Measurements from ENCODE around the gene SENP5. TPM values are rescaled to one million over a fixed set of nuclear protein-coding genes. Genes with fewer than 3 reads are reported as not detected.

SENP5 gene
- polyA plus RNA-seq, 5 donors: 24.2 to 35.1 (median 28.5) TPM

GRCh38 chr3:196966526-196967401 lies 99.0 kb downstream of the SENP5 start:
- DNase-seq: no peak

GRCh38 chr3:196967412-196968232 lies 99.9 kb downstream of the SENP5 start:
- DNase-seq: no peak

GRCh38 chr3:196968233-196969133 lies 100.8 kb downstream of the SENP5 start, which contains the start of gene PIGZ:
Gene PIGZ (minus strand): TSS chr3:196968833. CDS start chr3:196952031, 16,802 bp downstream.
- DNase-seq: no peak

- no peak for DNase-seq
Measured at GRCh38 chr3:196969134-196969659, 101.5 kb downstream of the SENP5 start.

- DNase-seq: peak in 1 of 2 donors; percentile 48
Measured at GRCh38 chr3:196969660-196970546, 102.2 kb downstream of the SENP5 start.

GRCh38 chr3:196970547-196971093 lies 102.9 kb downstream of the SENP5 start:
- DNase-seq: no peak

GRCh38 chr3:196971094-196971698 lies 103.5 kb downstream of the SENP5 start:
- DNase-seq: no peak

GRCh38 chr3:196974661-196975060 lies 106.9 kb downstream of the SENP5 start:
- DNase-seq: no peak

- no peak for DNase-seq
Measured at GRCh38 chr3:196975349-196975748, 107.6 kb downstream of the SENP5 start.

GRCh38 chr3:196976941-196977340 lies 109.2 kb downstream of the SENP5 start:
- no peak for DNase-seq

- DNase-seq: no peak
Measured at GRCh38 chr3:196979545-196979944, 111.8 kb downstream of the SENP5 start.

- no peak for DNase-seq
Measured at GRCh38 chr3:196981657-196982056, 113.9 kb downstream of the SENP5 start.

- no peak for DNase-seq
Measured at GRCh38 chr3:196983186-196983585, 115.5 kb downstream of the SENP5 start.

Other genes starting within 250 kb of the SENP5 start
- 10 to 100 TPM in 1 of 5 donors, 1 to 10 TPM in 4; 5.3 to 10.4 (median 6.1) TPM for gene NRROS, start 228.2 kb upstream of the SENP5 start, polyA plus RNA-seq (ENCODE audit: insufficient read depth in 1 of 5, insufficient read length in 5 of 5, low replicate concordance in 1 of 5)
- 1 to 10 TPM; 3.0 to 5.8 (median 4.0) TPM for gene CEP19, start 155.7 kb upstream of the SENP5 start, polyA plus RNA-seq (ENCODE audit: insufficient read depth in 1 of 5, insufficient read length in 5 of 5, low replicate concordance in 1 of 5)
- 10 to 100 TPM; 21.5 to 29.1 (median 25.8) TPM for gene PIGX, start 155.5 kb upstream of the SENP5 start, polyA plus RNA-seq (ENCODE audit: insufficient read depth in 1 of 5, insufficient read length in 5 of 5, low replicate concordance in 1 of 5)
- 10 to 100 TPM; 46.7 to 71.8 (median 64.5) TPM for gene PAK2, start 128.1 kb upstream of the SENP5 start, polyA plus RNA-seq (ENCODE audit: insufficient read depth in 1 of 5, insufficient read length in 5 of 5, low replicate concordance in 1 of 5)
- gene NCBP2, start 74.6 kb downstream of the SENP5 start, polyA plus RNA-seq (ENCODE audit: insufficient read depth in 1 of 5, insufficient read length in 5 of 5, low replicate concordance in 1 of 5): 10 to 100 TPM; 77.0 to 95.3 (median 88.3) TPM
- 1 to 10 TPM; 1.1 to 2.3 (median 1.4) TPM for gene PIGZ, start 100.9 kb downstream of the SENP5 start, polyA plus RNA-seq (ENCODE audit: insufficient read depth in 1 of 5, insufficient read length in 5 of 5, low replicate concordance in 1 of 5)
- 1 to 10 TPM; 3.7 to 6.3 (median 5.7) TPM for gene MELTF, start 161.9 kb downstream of the SENP5 start, polyA plus RNA-seq (ENCODE audit: insufficient read depth in 1 of 5, insufficient read length in 5 of 5, low replicate concordance in 1 of 5)

Data from right lung (tissue), 5 donors.